NT2/D1 (cell line): ENCODE results near the gene THAP12.

Experiments used
- SUZ12 ChIP-seq: IDR thresholded peaks from 2 replicates; pipeline ENCODE4 v1.6.1; 2011; ENCODE audit not compliant: insufficient read length, insufficient read depth; ENCODE audit errors: extremely low read depth
- YY1 ChIP-seq: IDR thresholded peaks from 2 replicates; pipeline ENCODE4 v1.6.1; 2011; ENCODE audit not compliant: insufficient read length, insufficient read depth
- ZNF274 ChIP-seq: IDR thresholded peaks from 2 replicates; pipeline ENCODE4 v1.6.1; 2011; ENCODE audit warnings: mild to moderate bottlenecking, low read depth, low read length

GRCh38 chr11:76307978-76308747, 72.8 kb downstream of the THAP12 start:
- TF ChIP-seq YY1 (no peak), ZNF274 (no peak), SUZ12 (no peak)
